ENCODE measurements around the gene BAZ2A.
A peak's percentile ranks its signal among the peaks of the same experiment; 100 is the strongest.

BAZ2A gene

DNA sequence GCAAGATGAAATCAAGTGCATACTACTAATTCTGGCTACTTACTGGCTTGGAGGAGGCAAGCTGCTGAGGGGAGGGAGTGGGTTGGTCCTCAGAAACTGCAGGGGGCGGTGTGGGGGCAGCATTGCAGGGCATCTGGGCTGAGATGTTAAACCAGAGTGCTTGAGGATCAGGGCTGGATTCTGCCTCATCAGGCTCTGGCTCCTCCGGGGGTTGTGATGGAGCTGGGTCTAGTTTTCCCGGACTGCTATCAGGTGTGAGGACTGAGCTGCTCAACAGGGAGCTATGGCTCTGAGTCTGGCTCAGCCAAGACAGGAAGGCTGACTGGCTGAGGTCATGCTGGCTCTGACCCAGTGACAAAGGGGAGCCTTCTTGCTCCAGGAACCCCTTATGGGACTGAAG is 28.6 kb downstream of the BAZ2A start:
- TF ChIP-seq, protein P1, sequence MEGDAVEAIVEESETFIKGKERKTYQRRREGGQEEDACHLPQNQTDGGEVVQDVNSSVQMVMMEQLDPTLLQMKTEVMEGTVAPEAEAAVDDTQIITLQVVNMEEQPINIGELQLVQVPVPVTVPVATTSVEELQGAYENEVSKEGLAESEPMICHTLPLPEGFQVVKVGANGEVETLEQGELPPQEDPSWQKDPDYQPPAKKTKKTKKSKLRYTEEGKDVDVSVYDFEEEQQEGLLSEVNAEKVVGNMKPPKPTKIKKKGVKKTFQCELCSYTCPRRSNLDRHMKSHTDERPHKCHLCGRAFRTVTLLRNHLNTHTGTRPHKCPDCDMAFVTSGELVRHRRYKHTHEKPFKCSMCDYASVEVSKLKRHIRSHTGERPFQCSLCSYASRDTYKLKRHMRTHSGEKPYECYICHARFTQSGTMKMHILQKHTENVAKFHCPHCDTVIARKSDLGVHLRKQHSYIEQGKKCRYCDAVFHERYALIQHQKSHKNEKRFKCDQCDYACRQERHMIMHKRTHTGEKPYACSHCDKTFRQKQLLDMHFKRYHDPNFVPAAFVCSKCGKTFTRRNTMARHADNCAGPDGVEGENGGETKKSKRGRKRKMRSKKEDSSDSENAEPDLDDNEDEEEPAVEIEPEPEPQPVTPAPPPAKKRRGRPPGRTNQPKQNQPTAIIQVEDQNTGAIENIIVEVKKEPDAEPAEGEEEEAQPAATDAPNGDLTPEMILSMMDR (conservative IDR thresholded peaks at IDR 0.05; ENCODE audit: low read depth, low read length), result peak; percentile 74
- H3K9ac ChIP-seq, result no peak overlapping the region
- no peaks in the 10 kb centered on the region for H4K20me1 ChIP-seq (ENCODE audit: insufficient read depth)
- no peak overlapping the region for H2AFZ ChIP-seq (ENCODE audit: low read depth)
- H3K79me2 ChIP-seq (ENCODE audit: insufficient read depth, low read depth), result no peaks in the 10 kb centered on the region
- H3K27ac ChIP-seq, result no peak overlapping the region; the same call in 1 of the 2 replicates
- H3K4me1 ChIP-seq (ENCODE audit: low read depth, poor library complexity, severe bottlenecking), result no peaks in the 10 kb centered on the region
- no peak overlapping the region for H3K4me3 ChIP-seq (IDR thresholded peaks at IDR 0.05; ENCODE audit: insufficient read depth, low read depth, low read length)
- H3K27me3 ChIP-seq (ENCODE audit: insufficient read depth, low read depth), result no peaks in the 10 kb centered on the region
- H3K4me2 ChIP-seq, result no peak overlapping the region
- H3K36me3 ChIP-seq (ENCODE audit: insufficient read depth), result peaks cover 66% of the 10 kb centered on the region; the same call in 1 of the 2 replicates

DNA sequence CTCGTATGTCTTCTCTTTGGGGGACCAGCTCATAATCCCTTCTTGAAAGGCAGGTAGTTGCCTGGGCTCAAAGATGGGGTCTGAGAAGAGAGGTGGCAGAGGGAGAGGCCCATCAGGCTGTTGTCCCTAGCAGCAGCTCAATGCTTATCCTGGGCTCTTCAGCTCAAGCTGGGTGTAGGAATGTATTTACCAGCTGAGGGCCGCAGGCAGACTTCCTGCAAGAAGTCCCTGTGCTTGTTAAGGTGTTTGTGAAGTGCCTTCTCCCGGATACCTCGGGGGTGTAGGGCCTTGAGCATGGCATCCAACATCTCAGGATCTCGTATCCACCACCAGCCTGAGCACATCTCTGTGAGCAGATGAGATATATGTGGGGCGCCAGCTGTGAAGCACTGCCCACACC is 29.4 kb downstream of the BAZ2A start:
- H3K4me1 ChIP-seq (ENCODE audit: low read depth, poor library complexity, severe bottlenecking), result peaks cover 2% of the 10 kb centered on the region
- H3K4me2 ChIP-seq, result no peak overlapping the region
- H3K27ac ChIP-seq, result no peak overlapping the region
- no peaks in the 10 kb centered on the region for H3K79me2 ChIP-seq (ENCODE audit: insufficient read depth, low read depth)
- peaks cover 58% of the 10 kb centered on the region; the same call in 1 of the 2 replicates for H3K36me3 ChIP-seq (ENCODE audit: insufficient read depth)
- TF ChIP-seq, protein P1 (conservative IDR thresholded peaks at IDR 0.05; ENCODE audit: low read depth, low read length), result no peak
- H3K27me3 ChIP-seq (ENCODE audit: insufficient read depth, low read depth), result no peaks in the 10 kb centered on the region
- H3K9ac ChIP-seq, result no peak overlapping the region
- no peaks in the 10 kb centered on the region for H4K20me1 ChIP-seq (ENCODE audit: insufficient read depth)
- no peak overlapping the region for H3K4me3 ChIP-seq (IDR thresholded peaks at IDR 0.05; ENCODE audit: insufficient read depth, low read depth, low read length)
- H2AFZ ChIP-seq (ENCODE audit: low read depth), result no peak overlapping the region

- H3K4me2 ChIP-seq, result no peak overlapping the region
- H4K20me1 ChIP-seq (ENCODE audit: insufficient read depth), result no peaks in the 10 kb centered on the region
- no peak overlapping the region for H3K4me3 ChIP-seq (IDR thresholded peaks at IDR 0.05; ENCODE audit: insufficient read depth, low read depth, low read length)
- H3K27ac ChIP-seq, result no peak overlapping the region
- H3K9ac ChIP-seq, result no peak overlapping the region
- H3K79me2 ChIP-seq (ENCODE audit: insufficient read depth, low read depth), result no peaks in the 10 kb centered on the region
- H3K36me3 ChIP-seq (ENCODE audit: insufficient read depth), result peaks cover 50% of the 10 kb centered on the region; the same call in 1 of the 2 replicates
- peaks cover 2% of the 10 kb centered on the region for H3K4me1 ChIP-seq (ENCODE audit: low read depth, poor library complexity, severe bottlenecking)
- no peak overlapping the region for H2AFZ ChIP-seq (ENCODE audit: low read depth)
- H3K27me3 ChIP-seq (ENCODE audit: insufficient read depth, low read depth), result no peaks in the 10 kb centered on the region
- TF ChIP-seq, protein P1 (conservative IDR thresholded peaks at IDR 0.05; ENCODE audit: low read depth, low read length), result no peak
Observed at GRCh38 chr12:56599797-56600196, 30.3 kb downstream of the BAZ2A start.

- no peak overlapping the region for H3K4me3 ChIP-seq (IDR thresholded peaks at IDR 0.05; ENCODE audit: insufficient read depth, low read depth, low read length)
- TF ChIP-seq, protein P1 (conservative IDR thresholded peaks at IDR 0.05; ENCODE audit: low read depth, low read length), result no peak
- H4K20me1 ChIP-seq (ENCODE audit: insufficient read depth), result no peaks in the 10 kb centered on the region
- no peak overlapping the region for H2AFZ ChIP-seq (ENCODE audit: low read depth)
- no peak overlapping the region for H3K9ac ChIP-seq
- no peaks in the 10 kb centered on the region for H3K27me3 ChIP-seq (ENCODE audit: insufficient read depth, low read depth)
- peaks cover 43% of the 10 kb centered on the region; the same call in 1 of the 2 replicates for H3K36me3 ChIP-seq (ENCODE audit: insufficient read depth)
- peaks cover 2% of the 10 kb centered on the region for H3K4me1 ChIP-seq (ENCODE audit: low read depth, poor library complexity, severe bottlenecking)
- no peaks in the 10 kb centered on the region for H3K79me2 ChIP-seq (ENCODE audit: insufficient read depth, low read depth)
- H3K27ac ChIP-seq, result no peak overlapping the region
- no peak overlapping the region for H3K4me2 ChIP-seq
Observed at GRCh38 chr12:56599041-56599440, 31.1 kb downstream of the BAZ2A start.
